BE2C (cell line): ENCODE measurements around the gene DSCAM.

Experiments used
- DNase-seq: peaks from one replicate; pipeline ENCODE4 v3.0.0-alpha.2; 2020
- H3K27me3 ChIP-seq: fragments of 250-450 bp; sonication (Bioruptor Pico); 2 replicates; pipeline ENCODE4 v1.5.1; 2020; ENCODE audit warnings: mild to moderate bottlenecking
- H3K36me3 ChIP-seq: fragments of 250-450 bp; sonication (Bioruptor Pico); 2 replicates; pipeline ENCODE4 v1.5.1; 2020; ENCODE audit warnings: mild to moderate bottlenecking
- H3K4me1 ChIP-seq: fragments of 250-450 bp; sonication (Bioruptor Pico); 2 replicates; pipeline ENCODE4 v1.5.1; 2020
- H3K4me3 ChIP-seq: 2 replicates; pipeline ENCODE4 v1.5.1; 2011; ENCODE audit warnings: low read depth, low read length
- H3K9me3 ChIP-seq: fragments of 250-450 bp; sonication (Bioruptor Pico); 2 replicates; pipeline ENCODE4 v1.5.1; 2020
- TF ChIP-seq, protein P1 (sequence below): IDR thresholded peaks from 2 replicates; pipeline ENCODE4 v1.5.1; 2012; ENCODE audit warnings: mild to moderate bottlenecking, low read depth, low read length

The DSCAM gene

DNA sequence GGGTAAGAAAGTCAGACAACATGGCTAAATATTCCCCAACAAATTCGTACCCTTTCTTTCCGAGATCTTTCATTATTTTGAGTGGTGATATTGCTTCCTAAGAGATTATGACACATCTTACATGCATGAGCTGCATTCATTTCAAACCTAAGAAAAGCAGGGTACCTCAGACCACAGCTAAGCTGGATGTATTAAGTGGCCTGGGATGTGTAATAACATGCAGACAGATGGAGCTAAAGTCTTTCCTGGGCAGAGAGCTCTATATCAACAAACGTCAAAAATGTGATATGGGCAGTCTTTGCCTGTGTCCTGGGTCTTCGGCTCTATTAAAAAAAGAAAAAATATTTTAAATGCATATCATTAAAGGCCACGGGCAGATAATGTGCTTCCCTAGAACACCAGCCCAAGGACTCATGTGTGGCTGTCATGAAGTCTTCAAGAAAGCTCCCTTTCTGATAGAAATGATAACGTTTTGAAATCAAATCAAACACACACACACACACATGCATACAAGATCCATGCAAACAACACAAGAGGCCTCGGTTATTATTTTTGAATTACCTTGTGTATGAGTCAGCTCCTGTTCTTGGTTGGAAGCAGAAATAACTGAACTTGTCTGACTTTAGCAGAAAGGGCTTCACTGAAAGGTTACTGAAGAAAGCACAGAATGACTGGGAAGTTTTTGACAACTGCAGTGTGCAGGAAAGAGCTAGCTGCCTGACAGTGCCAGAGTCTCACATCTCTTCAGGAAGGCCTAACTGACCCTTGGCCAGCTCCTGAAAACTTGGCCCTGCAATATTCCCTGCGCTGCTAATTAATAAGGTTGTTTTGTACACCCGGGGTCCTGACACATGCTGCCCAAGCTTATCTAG, 231.2 kb downstream of the DSCAM start:
- Histone ChIP-seq H3K9me3 (no peaks in the 10 kb centered on the region; the same call in 1 of the 2 replicates), H3K36me3 (no peaks in the 10 kb centered on the region), H3K27me3 (no peaks in the 10 kb centered on the region), H3K4me3 (no peak overlapping the region), H3K4me1 (no peaks in the 10 kb centered on the region)
- no peak for DNase-seq
- TF ChIP-seq, protein P1, sequence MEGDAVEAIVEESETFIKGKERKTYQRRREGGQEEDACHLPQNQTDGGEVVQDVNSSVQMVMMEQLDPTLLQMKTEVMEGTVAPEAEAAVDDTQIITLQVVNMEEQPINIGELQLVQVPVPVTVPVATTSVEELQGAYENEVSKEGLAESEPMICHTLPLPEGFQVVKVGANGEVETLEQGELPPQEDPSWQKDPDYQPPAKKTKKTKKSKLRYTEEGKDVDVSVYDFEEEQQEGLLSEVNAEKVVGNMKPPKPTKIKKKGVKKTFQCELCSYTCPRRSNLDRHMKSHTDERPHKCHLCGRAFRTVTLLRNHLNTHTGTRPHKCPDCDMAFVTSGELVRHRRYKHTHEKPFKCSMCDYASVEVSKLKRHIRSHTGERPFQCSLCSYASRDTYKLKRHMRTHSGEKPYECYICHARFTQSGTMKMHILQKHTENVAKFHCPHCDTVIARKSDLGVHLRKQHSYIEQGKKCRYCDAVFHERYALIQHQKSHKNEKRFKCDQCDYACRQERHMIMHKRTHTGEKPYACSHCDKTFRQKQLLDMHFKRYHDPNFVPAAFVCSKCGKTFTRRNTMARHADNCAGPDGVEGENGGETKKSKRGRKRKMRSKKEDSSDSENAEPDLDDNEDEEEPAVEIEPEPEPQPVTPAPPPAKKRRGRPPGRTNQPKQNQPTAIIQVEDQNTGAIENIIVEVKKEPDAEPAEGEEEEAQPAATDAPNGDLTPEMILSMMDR, result no peak

DNA sequence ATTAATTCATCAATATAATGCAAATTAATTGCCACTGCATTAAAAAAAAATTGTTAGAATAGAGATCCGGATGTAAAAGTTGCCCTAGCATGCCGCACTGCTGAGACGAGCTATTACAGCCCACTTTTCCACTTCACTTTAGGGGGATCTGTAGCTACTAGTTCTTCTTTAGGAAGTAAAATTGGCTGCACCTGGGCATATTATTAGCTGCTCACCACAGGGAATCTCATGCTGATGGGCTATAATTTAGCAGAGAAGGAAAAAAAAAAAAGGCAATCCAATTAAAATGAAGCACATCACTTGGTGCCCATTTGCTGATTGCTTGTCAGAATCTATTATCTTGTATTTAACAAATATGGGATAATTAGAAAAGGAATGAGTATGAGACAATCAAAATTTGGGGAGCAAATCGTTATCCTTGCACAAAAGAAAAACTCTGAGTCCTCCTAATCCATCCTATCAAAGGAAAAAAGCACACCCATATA, 233.4 kb downstream of the DSCAM start:
- DNase-seq, result no peak
- no peaks in the 10 kb centered on the region; the same call in 1 of the 2 replicates for H3K9me3 ChIP-seq

DNA sequence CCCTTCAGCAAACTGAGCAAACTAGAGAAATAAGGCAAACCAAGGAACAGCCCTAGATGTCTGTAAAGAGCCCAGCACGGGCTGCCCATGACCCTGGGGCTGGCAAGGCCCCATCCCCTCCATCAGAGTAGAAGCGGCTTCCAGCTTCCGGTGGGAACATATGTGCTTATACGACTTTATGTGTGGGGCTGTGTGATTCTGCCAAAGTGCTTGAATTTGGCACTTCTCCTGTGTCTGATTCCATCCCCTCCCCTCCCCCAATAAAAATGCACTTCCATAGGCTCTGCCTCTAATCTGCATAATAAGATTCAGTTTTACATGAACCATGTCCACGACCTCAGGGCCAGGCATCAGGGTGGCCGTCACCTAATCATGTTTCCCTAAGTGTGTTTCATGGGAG, 236.6 kb downstream of the DSCAM start:
- TF ChIP-seq, protein P1, result no peak
- Histone ChIP-seq H3K9me3 (no peaks in the 10 kb centered on the region), H3K4me1 (no peaks in the 10 kb centered on the region), H3K4me3 (no peak overlapping the region), H3K36me3 (no peaks in the 10 kb centered on the region), H3K27me3 (no peaks in the 10 kb centered on the region)
- no peak for DNase-seq

More for the DNA sequence above, 233.4 kb downstream of the DSCAM start:
- no peaks in the 10 kb centered on the region for H3K27me3 ChIP-seq
- no peaks in the 10 kb centered on the region for H3K36me3 ChIP-seq
- TF ChIP-seq, protein P1, result no peak
- no peak overlapping the region for H3K4me3 ChIP-seq
- H3K4me1 ChIP-seq, result no peaks in the 10 kb centered on the region

DNA sequence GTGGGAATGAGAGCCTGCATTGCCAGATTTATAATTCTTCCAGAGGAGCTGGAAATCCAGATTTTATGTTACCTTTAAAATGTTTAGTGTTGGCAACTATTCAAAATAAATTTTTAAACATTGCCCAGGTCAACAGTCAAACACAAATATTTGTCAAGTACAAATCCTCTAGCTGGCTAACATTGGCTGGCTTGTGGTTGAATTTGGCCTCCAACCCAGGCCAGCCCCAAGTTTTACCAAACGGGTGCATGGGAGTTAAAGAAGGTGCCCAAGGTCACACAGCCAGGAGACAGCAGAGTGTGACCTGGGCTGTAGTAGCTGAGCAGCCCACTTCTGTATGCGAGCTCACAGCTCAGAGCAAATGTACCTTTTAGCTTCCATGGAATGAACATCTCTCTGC, 240.6 kb downstream of the DSCAM start:
- no peak overlapping the region for H3K4me3 ChIP-seq
- H3K27me3 ChIP-seq, result no peaks in the 10 kb centered on the region
- TF ChIP-seq, protein P1, result no peak
- H3K4me1 ChIP-seq, result no peaks in the 10 kb centered on the region
- DNase-seq, result no peak
- no peaks in the 10 kb centered on the region for H3K9me3 ChIP-seq
- no peaks in the 10 kb centered on the region for H3K36me3 ChIP-seq

DNA sequence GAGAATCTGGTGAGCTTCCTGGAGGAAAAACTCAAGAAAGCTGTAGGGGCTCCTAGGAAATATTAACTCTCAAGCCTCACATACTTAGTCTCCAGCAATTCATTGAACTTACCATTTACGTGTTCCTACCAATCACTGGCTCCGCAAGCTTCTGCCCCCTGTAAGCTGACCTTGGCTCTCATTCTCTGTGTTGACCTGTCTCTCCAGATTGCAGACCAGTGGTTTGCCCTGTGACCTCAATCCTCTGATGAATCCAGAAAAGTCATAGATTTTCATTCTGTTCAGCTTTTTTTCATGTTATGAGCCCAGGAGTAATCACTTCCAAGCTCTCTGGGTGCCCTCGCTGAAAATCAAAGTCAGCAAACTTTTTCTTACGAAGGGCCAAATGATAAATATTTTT, 241.9 kb downstream of the DSCAM start:
- Histone ChIP-seq H3K27me3 (no peaks in the 10 kb centered on the region), H3K4me3 (no peak overlapping the region), H3K36me3 (no peaks in the 10 kb centered on the region), H3K4me1 (no peaks in the 10 kb centered on the region), H3K9me3 (no peaks in the 10 kb centered on the region)
- TF ChIP-seq, protein P1, result no peak
- no peak for DNase-seq

DNA sequence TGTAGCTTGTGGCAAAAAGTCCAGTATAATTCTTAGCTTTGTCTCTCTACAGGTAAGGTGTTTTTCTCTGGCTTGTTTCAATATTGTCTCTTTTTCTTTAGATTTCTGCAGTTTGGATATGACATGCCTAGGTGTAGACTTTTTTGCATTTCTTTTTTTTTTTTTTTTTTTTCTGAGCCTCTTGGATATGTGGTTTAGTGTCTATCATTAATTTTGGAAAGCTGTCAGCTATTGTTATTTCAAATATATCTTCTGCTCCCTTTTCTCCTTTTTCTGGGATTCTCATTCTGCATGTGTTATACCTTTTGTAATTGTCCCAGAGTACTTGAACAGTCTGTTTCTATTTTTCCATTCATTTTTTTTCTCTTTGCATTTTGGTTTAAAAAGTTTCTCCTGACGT, 243.2 kb downstream of the DSCAM start:
- Histone ChIP-seq H3K27me3 (no peaks in the 10 kb centered on the region), H3K4me3 (no peak overlapping the region), H3K9me3 (no peaks in the 10 kb centered on the region), H3K4me1 (no peaks in the 10 kb centered on the region), H3K36me3 (no peaks in the 10 kb centered on the region)
- TF ChIP-seq, protein P1, result no peak
- no peak for DNase-seq
